OCI-LY3 (cell line): ENCODE data around the gene SMTNL2.

Experiments used
- H2AFZ ChIP-seq: fragments of 200-600, 300-600 bp; shearing (Covaris generic); 2 replicates; pipeline ENCODE4 v1.6.0; 2014; ENCODE audit warnings: antibody characterized with exemption, low read depth, low read length
- H3K27ac ChIP-seq: fragments of 200-600, 300-600 bp; sonication (generic); 2 replicates; pipeline ENCODE4 v1.5.1; 2014; ENCODE audit warnings: mild to moderate bottlenecking, low read length, moderate library complexity, mixed read lengths
- H3K27me3 ChIP-seq: fragments of 200-600, 300-600 bp; sonication (generic); 2 replicates; pipeline ENCODE4 v1.6.1; 2014; ENCODE audit warnings: low read depth, low read length, mixed read lengths
- H3K36me3 ChIP-seq: fragments of 200-600, 300-600 bp; sonication (generic); replicated peaks from 2 replicates; pipeline ENCODE3; 2014; ENCODE audit warnings: low read depth, low read length, mixed read lengths
- H3K4me1 ChIP-seq: fragments of 300-600, 200-600 bp; sonication (generic); 2 replicates; pipeline ENCODE4 v1.6.1; 2014; ENCODE audit warnings: low read length, mixed read lengths
- H3K4me2 ChIP-seq: fragments of 200-600, 300-600 bp; sonication (generic); 2 replicates; pipeline ENCODE4 v1.6.1; 2014; ENCODE audit warnings: low read length, mixed read lengths
- H3K4me3 ChIP-seq: fragments of 300-600, 200-600 bp; sonication (generic); 2 replicates; pipeline ENCODE4 v1.5.1; 2014; ENCODE audit warnings: antibody characterized with exemption, mild to moderate bottlenecking, low read length, moderate library complexity
- H3K79me2 ChIP-seq: fragments of 300-600, 200-600 bp; shearing (Covaris generic); 2 replicates; pipeline ENCODE4 v1.6.1; 2014; ENCODE audit warnings: mild to moderate bottlenecking, low read length, mixed read lengths
- H3K9ac ChIP-seq: fragments of 300-600, 200-600 bp; shearing (Covaris generic); 2 replicates; pipeline ENCODE4 v1.6.0; 2014; ENCODE audit warnings: mild to moderate bottlenecking, low read length, moderate library complexity
- H3K9me3 ChIP-seq: fragments of 200-600, 300-600 bp; shearing (Covaris generic); 2 replicates; pipeline ENCODE4 v1.6.1; 2014; ENCODE audit warnings: low read length, mixed read lengths; ENCODE audit not compliant: insufficient read depth
- H4K20me1 ChIP-seq: fragments of 200-600, 300-600 bp; sonication (generic); 2 replicates; pipeline ENCODE4 v1.6.1; 2016; ENCODE audit warnings: low read length, mixed read lengths; ENCODE audit not compliant: insufficient read depth
- EZH2phosphoT487 ChIP-seq: fragments of 200-600 bp; shearing (Covaris generic); IDR thresholded peaks from 2 replicates; pipeline ENCODE4 v1.6.1; 2018; ENCODE audit warnings: antibody characterized with exemption, mixed run types, low read depth
- TF ChIP-seq, protein P1 (sequence below): fragments of 200-600, 300-600 bp; sonication (generic); IDR thresholded peaks from 2 replicates; pipeline ENCODE4 v1.5.1; 2014; ENCODE audit warnings: antibody characterized with exemption, low read length, low read depth

The SMTNL2 gene

DNA sequence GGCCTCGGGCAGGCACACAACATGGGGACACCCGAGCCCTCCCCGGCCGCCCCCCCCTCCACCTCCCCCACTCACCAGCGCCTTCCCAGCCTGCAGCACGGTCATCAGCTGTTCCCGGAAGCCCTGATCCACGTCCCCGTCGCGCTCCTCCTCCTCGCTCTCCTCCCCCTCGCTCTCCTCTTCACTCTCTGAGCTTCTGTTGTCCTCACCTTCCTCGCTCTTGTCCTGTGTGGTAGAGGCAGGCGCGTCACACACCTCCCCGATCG, 39.4 kb upstream of the SMTNL2 start:
- H3K27me3 ChIP-seq: no peaks in the 10 kb centered on the region
- H3K9ac ChIP-seq: no peak overlapping the region
- H3K9me3 ChIP-seq: no peaks in the 10 kb centered on the region
- TF ChIP-seq EZH2phosphoT487: no peak
- TF ChIP-seq, protein P1, sequence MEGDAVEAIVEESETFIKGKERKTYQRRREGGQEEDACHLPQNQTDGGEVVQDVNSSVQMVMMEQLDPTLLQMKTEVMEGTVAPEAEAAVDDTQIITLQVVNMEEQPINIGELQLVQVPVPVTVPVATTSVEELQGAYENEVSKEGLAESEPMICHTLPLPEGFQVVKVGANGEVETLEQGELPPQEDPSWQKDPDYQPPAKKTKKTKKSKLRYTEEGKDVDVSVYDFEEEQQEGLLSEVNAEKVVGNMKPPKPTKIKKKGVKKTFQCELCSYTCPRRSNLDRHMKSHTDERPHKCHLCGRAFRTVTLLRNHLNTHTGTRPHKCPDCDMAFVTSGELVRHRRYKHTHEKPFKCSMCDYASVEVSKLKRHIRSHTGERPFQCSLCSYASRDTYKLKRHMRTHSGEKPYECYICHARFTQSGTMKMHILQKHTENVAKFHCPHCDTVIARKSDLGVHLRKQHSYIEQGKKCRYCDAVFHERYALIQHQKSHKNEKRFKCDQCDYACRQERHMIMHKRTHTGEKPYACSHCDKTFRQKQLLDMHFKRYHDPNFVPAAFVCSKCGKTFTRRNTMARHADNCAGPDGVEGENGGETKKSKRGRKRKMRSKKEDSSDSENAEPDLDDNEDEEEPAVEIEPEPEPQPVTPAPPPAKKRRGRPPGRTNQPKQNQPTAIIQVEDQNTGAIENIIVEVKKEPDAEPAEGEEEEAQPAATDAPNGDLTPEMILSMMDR: no peak
- H3K36me3 ChIP-seq: peaks cover 4% of the 10 kb centered on the region
- H3K4me1 ChIP-seq: no peaks in the 10 kb centered on the region
- H3K4me2 ChIP-seq: no peak overlapping the region
- H4K20me1 ChIP-seq: no peaks in the 10 kb centered on the region
- H2AFZ ChIP-seq: no peak overlapping the region
- no peak overlapping the region for H3K4me3 ChIP-seq
- no peak overlapping the region for H3K27ac ChIP-seq
- no peaks in the 10 kb centered on the region for H3K79me2 ChIP-seq

DNA sequence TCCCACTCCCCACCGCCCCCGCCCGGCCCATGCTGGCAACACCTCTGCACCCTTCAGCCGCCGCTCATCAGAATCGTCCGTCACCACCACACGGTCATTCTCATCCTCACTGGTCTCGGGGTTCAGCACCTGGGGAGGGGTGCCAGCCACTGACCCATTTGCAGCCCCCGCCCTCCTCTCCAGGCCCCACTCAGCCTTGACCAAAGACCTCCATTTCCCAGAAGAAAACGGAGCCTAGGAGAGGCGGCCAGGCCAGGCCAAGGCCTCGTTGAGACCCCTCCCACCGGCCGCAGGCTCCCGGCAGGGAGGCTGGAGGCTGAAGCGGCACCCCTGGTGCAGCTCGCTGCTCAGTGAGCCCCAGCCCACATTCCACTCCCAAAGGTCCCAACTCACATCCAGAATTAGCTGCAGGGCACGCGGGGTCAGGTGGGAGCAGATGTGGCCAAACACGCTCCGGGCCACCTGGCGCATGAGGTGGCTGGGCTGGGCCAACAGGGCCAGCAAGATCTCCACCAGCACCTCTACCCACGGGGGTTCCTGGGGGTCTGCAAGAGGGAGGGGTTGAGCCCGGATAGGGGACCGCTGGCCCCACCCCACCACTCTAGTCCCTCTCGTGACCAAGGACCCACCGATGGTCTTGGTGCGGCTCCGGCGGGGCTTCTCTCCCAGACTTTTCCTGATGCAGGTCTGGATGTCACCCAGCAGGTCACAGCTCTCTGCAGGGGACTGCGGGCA, 38.9 kb upstream of the SMTNL2 start:
- Histone ChIP-seq H3K36me3 (peaks cover 9% of the 10 kb centered on the region), H3K27ac (no peak overlapping the region)
- no peak for TF ChIP-seq EZH2phosphoT487
- TF ChIP-seq, protein P1: no peak

DNA sequence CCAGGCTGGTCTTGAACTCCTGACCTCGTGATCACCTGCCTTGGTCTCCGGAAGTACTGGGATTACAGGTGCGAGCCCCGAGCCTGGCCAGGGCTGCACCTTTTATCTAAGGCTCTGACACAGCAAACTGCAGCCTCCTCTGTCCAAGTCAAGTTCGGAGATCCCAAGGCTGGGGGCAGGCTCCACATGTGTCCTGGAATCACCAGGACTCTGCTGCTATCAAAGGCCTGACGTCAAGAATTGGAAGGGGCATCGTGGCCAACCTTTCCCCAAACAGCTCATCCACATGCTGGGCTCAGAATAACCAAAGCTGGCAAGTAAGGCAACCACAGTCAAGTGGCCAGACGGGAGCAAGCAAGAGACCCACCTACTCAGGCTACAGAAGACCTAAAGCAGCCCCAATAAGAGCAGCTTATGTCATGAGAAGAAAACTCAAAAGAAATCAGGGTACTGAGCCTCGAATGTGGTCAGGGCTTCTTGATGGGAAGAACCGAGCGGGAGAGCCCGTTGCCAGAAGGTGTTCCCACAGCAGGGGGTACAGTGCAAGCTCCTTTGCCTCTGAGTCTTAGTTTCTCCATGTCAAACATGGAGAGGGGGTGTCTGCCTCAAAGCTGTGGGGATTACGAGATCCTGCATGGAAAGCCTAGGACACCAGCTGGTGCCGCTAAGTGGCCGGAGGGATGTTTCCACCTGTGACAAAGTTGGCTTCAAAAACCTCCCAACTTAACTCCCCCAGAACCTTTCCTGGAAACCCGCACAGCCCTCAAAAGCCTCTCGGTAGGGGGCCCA, 37.0 kb upstream of the SMTNL2 start:
- TF ChIP-seq, protein P1: no peak
- TF ChIP-seq EZH2phosphoT487: no peak
- peaks cover 24% of the 10 kb centered on the region for H3K36me3 ChIP-seq
- no peak overlapping the region for H2AFZ ChIP-seq
- no peaks in the 10 kb centered on the region for H4K20me1 ChIP-seq
- no peaks in the 10 kb centered on the region for H3K4me1 ChIP-seq
- H3K9ac ChIP-seq: no peak overlapping the region
- H3K27me3 ChIP-seq: no peaks in the 10 kb centered on the region
- no peak overlapping the region for H3K27ac ChIP-seq
- peaks cover 10% of the 10 kb centered on the region for H3K79me2 ChIP-seq
- no peaks in the 10 kb centered on the region for H3K9me3 ChIP-seq
- H3K4me3 ChIP-seq: no peak overlapping the region
- no peak overlapping the region for H3K4me2 ChIP-seq

More for the DNA sequence above, 38.9 kb upstream of the SMTNL2 start:
- H4K20me1 ChIP-seq: no peaks in the 10 kb centered on the region
- H3K4me3 ChIP-seq: no peak overlapping the region
- no peaks in the 10 kb centered on the region for H3K9me3 ChIP-seq
- no peak overlapping the region for H3K9ac ChIP-seq
- no peaks in the 10 kb centered on the region for H3K27me3 ChIP-seq
- no peak overlapping the region for H2AFZ ChIP-seq
- H3K4me1 ChIP-seq: no peaks in the 10 kb centered on the region
- H3K4me2 ChIP-seq: no peak overlapping the region
- H3K79me2 ChIP-seq: no peaks in the 10 kb centered on the region

DNA sequence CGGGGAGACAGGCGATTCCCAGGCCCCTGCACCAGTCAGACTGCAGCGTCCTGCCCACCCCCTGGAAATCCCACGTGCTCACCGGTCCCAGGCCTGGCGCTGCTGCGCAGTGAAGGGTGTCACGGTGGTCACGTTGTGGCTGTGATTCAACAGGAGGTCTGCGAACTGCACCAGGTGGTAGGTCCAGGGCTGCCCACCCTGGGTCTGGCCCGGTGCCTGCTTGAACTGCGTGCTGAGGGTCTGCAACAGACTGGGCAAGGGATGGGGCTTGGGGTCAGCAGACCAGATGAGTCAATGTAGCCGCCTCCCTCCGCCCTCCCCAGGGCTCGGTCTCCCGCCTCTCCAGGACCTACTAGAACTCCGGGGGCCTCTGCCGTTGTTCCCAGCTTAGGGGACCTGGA, 36.3 kb upstream of the SMTNL2 start:
- Histone ChIP-seq H3K9me3 (no peaks in the 10 kb centered on the region), H3K4me2 (no peak overlapping the region), H3K79me2 (peaks cover 15% of the 10 kb centered on the region), H3K27me3 (no peaks in the 10 kb centered on the region), H4K20me1 (no peaks in the 10 kb centered on the region), H3K36me3 (peaks cover 26% of the 10 kb centered on the region), H3K27ac (no peak overlapping the region), H3K9ac (no peak overlapping the region), H3K4me3 (no peak overlapping the region), H2AFZ (no peak overlapping the region), H3K4me1 (no peaks in the 10 kb centered on the region)
- TF ChIP-seq, protein P1: no peak
- TF ChIP-seq EZH2phosphoT487: no peak
